Keratinocyte (primary cell): Measurements from ENCODE around the gene FGL2. TPM values are rescaled to one million over a fixed set of nuclear protein-coding genes. Genes with fewer than 3 reads are reported as not detected.

Experiments
- DNase-seq: peaks from one replicate; pipeline ENCODE4 v3.0.0-alpha.2; 2011; ENCODE audit warnings: low read depth, missing footprints, low spot score
- FAIRE-seq: peaks from 2 replicates; lab custom pipeline; 2011; peaks lifted over from hg19 to GRCh38; lab: Jason Lieb, UNC
- H2AFZ ChIP-seq: 2 replicates; pipeline ENCODE4 v1.6.0; 2012; ENCODE audit warnings: low read length, control low read depth, inconsistent platforms; ENCODE audit not compliant: control insufficient read depth
- H3K27ac ChIP-seq: 2 replicates; pipeline ENCODE4 v1.5.1; 2011; ENCODE audit warnings: low read length; ENCODE audit not compliant: control insufficient read depth, insufficient read depth
- H3K27me3 ChIP-seq: 3 replicates; pipeline ENCODE4 v1.6.0; 2011; ENCODE audit warnings: low read length; ENCODE audit not compliant: control insufficient read depth, insufficient read depth; ENCODE audit errors: extremely low read depth
- H3K36me3 ChIP-seq, 2 experiments: 2 replicates in 1 of 2; 3 replicates in 1 of 2; pipeline ENCODE4 v1.5.1; 2011; ENCODE audit warnings: low read length in 2 of 2, mild to moderate bottlenecking in 1 of 2; ENCODE audit not compliant: control insufficient read depth in 2 of 2, insufficient read depth in 2 of 2; ENCODE audit errors: extremely low read depth in 1 of 2
- H3K4me1 ChIP-seq: 3 replicates; pipeline ENCODE4 v1.5.1; 2011; ENCODE audit warnings: low read length; ENCODE audit not compliant: control insufficient read depth, insufficient read depth; ENCODE audit errors: extremely low read depth
- H3K4me2 ChIP-seq: 3 replicates; pipeline ENCODE4 v1.6.0; 2011; ENCODE audit warnings: low read depth, low read length; ENCODE audit not compliant: control insufficient read depth, insufficient read depth; ENCODE audit errors: extremely low read depth
- H3K4me3 ChIP-seq, 3 experiments: fragments of 200-600 bp in 1 of 3; sonication (generic) in 1 of 3; 2 replicates in 2 of 3; 3 replicates in 1 of 3; pipeline ENCODE4 v1.5.1; 2011 to 2016; ENCODE audit warnings: low read length in 3 of 3, mild to moderate bottlenecking in 3 of 3, control low read depth in 2 of 3, inconsistent platforms in 1 of 3, low read depth in 1 of 3, mixed read lengths in 1 of 3, mixed run types in 1 of 3, moderate library complexity in 1 of 3; ENCODE audit not compliant: control insufficient read depth in 2 of 3, insufficient read depth in 2 of 3; ENCODE audit errors: extremely low read depth in 1 of 3
- H3K79me2 ChIP-seq: 2 replicates; pipeline ENCODE4 v1.6.0; 2012; ENCODE audit warnings: low read length; ENCODE audit not compliant: control insufficient read depth, insufficient read depth
- H3K9ac ChIP-seq: 3 replicates; pipeline ENCODE4 v1.6.0; 2011; ENCODE audit warnings: low read length; ENCODE audit not compliant: control insufficient read depth, insufficient read depth; ENCODE audit errors: extremely low read depth
- H3K9me1 ChIP-seq: 3 replicates; pipeline ENCODE4 v1.6.0; 2011; ENCODE audit warnings: low read length; ENCODE audit not compliant: control insufficient read depth, insufficient read depth; ENCODE audit errors: extremely low read depth
- H3K9me3 ChIP-seq: 2 replicates; pipeline ENCODE4 v1.5.1; 2012; ENCODE audit warnings: low read depth, low read length; ENCODE audit not compliant: control insufficient read depth
- H4K20me1 ChIP-seq: 3 replicates; pipeline ENCODE4 v1.6.0; 2011; ENCODE audit warnings: low read length; ENCODE audit not compliant: control insufficient read depth, insufficient read depth; ENCODE audit errors: extremely low read depth
- EZH2 ChIP-seq: IDR thresholded peaks from one replicate; pipeline ENCODE4 v1.6.1; 2012; ENCODE audit warnings: inconsistent platforms, mild to moderate bottlenecking, low read length, moderate library complexity
- dilution Hi-C: fragments of 300-500 bp; cut with MboI; formaldehyde crosslinking; loops from one replicate; pipeline ENCODE4 v1.7.0; 2020; ENCODE audit warnings: low sequenced_read_pairs; ENCODE audit not compliant: extremely low pct_ligation_motif_present
- polyA plus RNA-seq, 5 experiments: library from polyadenylated mRNA; depleted of rRNA in 3 of 5; stranded (reverse) in 3 of 5; stranded (forward) in 1 of 5; unstranded in 1 of 5; fragments of >200 nt; gene quantifications; 1 replicate in 1 of 5; 2 replicates in 3 of 5; 3 replicates in 1 of 5; pipeline versions ENCODE4 v1.2.1 to v1.2.3, GENCODE V29; 2011 to 2012; ENCODE audit warnings: missing spikeins in 2 of 5, low read depth in 1 of 5, low replicate concordance in 1 of 5
- TF ChIP-seq, protein P1 (sequence below), 3 experiments: IDR thresholded peaks in 1 of 3; conservative IDR thresholded peaks in 1 of 3; optimal IDR thresholded peaks in 1 of 3; 2 replicates in 2 of 3; 3 replicates in 1 of 3; pipeline versions ENCODE3 to v1.5.1; 2011; ENCODE audit warnings: low read length in 3 of 3, mild to moderate bottlenecking in 3 of 3, moderate library complexity in 2 of 3, control low read depth in 1 of 3, inconsistent platforms in 1 of 3; ENCODE audit not compliant: insufficient read depth in 2 of 3; ENCODE audit errors: extremely low read depth in 1 of 3

FGL2 gene
- polyA plus RNA-seq, 1 donor (not counting 4 experiments of a cell fraction or from before 2014, with no cell fraction given): not detected

DNA sequence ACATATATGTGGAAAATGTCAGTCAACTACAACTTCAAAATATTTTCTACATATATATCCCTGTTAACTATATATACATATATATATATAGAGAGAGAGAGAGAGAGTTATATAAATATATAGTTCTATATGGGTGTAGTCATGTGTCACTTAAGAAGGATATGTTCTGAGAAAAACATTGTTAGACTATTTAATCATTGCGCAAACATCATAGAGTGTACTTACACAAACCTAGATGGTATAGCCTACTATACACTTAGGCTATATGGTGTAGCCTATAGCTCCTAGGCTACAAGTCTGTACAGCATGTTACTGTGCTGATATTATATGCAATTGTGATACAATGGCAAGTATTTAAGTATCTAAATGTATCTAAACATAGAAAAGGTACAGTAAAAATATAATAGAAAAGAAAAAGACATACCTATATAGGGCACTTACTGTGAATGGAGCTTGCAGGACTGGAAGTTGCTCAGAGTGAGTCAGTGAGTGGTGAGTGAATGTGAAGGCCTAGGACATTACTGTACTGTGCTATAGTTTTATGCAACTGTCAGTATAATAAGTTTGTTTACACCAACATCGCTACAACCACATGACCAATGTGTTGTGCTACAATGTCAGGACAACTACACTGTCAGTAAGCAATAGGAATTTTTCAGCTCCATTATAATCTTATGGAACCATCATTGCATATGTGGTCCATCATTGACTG, 18.0 kb upstream of the FGL2 start:
- dilution Hi-C loops: no loop called here
- no peak for DNase-seq
- no peak for FAIRE-seq

DNA sequence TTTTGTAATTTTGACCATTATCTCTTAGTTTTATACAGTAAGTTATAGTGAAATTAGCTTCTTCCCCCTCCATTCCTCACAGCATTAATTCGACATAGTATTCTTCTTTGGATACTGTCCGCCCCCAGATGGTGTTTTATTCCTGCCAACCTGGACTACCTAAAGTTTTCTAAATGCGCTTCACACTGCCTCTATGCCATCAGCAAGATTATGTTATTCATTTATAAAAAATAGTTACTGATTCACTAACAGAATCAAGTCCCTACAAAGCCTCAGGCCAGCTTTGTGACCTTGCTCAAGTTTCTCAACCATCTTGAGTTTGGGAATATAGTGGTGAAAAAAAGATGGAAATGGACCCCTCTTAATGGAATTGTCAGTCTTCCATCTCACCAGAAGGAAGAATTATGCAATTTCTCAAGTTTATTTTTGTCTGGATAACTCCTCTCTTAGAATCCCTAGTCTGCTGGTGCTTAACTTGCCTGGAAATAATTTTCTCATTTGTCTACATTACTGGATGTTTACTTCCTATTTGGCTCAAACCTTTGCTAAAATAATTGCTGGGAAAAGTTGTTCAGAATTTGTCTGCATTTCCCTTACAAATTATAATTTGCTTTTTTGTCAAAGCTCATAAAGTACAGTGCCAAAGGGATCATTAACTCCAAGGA, 16.7 kb upstream of the FGL2 start:
- no peak overlapping the region for H3K27ac ChIP-seq
- dilution Hi-C loops: no loop called here
- H3K79me2 ChIP-seq: no peaks in the 10 kb centered on the region
- no peak for DNase-seq
- H3K9me3 ChIP-seq: no peaks in the 10 kb centered on the region
- no peaks in the 10 kb centered on the region for H3K9me1 ChIP-seq
- no peak for FAIRE-seq
- no peaks in the 10 kb centered on the region for H4K20me1 ChIP-seq
- no peak overlapping the region for H3K4me3 ChIP-seq
- TF ChIP-seq, protein P1, sequence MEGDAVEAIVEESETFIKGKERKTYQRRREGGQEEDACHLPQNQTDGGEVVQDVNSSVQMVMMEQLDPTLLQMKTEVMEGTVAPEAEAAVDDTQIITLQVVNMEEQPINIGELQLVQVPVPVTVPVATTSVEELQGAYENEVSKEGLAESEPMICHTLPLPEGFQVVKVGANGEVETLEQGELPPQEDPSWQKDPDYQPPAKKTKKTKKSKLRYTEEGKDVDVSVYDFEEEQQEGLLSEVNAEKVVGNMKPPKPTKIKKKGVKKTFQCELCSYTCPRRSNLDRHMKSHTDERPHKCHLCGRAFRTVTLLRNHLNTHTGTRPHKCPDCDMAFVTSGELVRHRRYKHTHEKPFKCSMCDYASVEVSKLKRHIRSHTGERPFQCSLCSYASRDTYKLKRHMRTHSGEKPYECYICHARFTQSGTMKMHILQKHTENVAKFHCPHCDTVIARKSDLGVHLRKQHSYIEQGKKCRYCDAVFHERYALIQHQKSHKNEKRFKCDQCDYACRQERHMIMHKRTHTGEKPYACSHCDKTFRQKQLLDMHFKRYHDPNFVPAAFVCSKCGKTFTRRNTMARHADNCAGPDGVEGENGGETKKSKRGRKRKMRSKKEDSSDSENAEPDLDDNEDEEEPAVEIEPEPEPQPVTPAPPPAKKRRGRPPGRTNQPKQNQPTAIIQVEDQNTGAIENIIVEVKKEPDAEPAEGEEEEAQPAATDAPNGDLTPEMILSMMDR (optimal IDR thresholded peaks at IDR 0.05 in 1 of 3, IDR thresholded peaks at IDR 0.05 in 1 of 3, conservative IDR thresholded peaks at IDR 0.05 in 1 of 3; ENCODE audit: extremely low read depth in 1 of 3, insufficient read depth in 2 of 3, low read length in 3 of 3): no peak
- no peak for TF ChIP-seq EZH2
- H3K36me3 ChIP-seq: no peaks in the 10 kb centered on the region
- H3K4me2 ChIP-seq: no peak overlapping the region
- H3K27me3 ChIP-seq: no peaks in the 10 kb centered on the region
- no peak overlapping the region for H2AFZ ChIP-seq
- no peaks in the 10 kb centered on the region for H3K4me1 ChIP-seq
- no peak overlapping the region for H3K9ac ChIP-seq

More for the DNA sequence above, 18.0 kb upstream of the FGL2 start:
- TF ChIP-seq, protein P1 (optimal IDR thresholded peaks at IDR 0.05 in 1 of 3, IDR thresholded peaks at IDR 0.05 in 1 of 3, conservative IDR thresholded peaks at IDR 0.05 in 1 of 3; ENCODE audit: extremely low read depth in 1 of 3, insufficient read depth in 2 of 3, low read length in 3 of 3): no peak
- no peak for TF ChIP-seq EZH2
- H3K9me1 ChIP-seq: no peaks in the 10 kb centered on the region
- H3K4me2 ChIP-seq: no peak overlapping the region
- H2AFZ ChIP-seq: no peak overlapping the region
- H3K27ac ChIP-seq: no peak overlapping the region
- H3K36me3 ChIP-seq: no peaks in the 10 kb centered on the region
- H3K4me3 ChIP-seq: no peak overlapping the region
- no peaks in the 10 kb centered on the region for H3K79me2 ChIP-seq
- H3K9me3 ChIP-seq: no peaks in the 10 kb centered on the region
- no peak overlapping the region for H3K9ac ChIP-seq
- H3K27me3 ChIP-seq: no peaks in the 10 kb centered on the region
- H4K20me1 ChIP-seq: no peaks in the 10 kb centered on the region
- H3K4me1 ChIP-seq: no peaks in the 10 kb centered on the region
